GM21786 (cell line): ENCODE data around the gene KIAA1217.

ENCODE experiments used
- ATAC-seq: cut with Tn5 transposase; IDR thresholded peaks from one replicate; pipeline ENCODE4 v1.9.1; 2021; ENCODE audit not compliant: unreplicated experiment

The KIAA1217 gene, protein sequence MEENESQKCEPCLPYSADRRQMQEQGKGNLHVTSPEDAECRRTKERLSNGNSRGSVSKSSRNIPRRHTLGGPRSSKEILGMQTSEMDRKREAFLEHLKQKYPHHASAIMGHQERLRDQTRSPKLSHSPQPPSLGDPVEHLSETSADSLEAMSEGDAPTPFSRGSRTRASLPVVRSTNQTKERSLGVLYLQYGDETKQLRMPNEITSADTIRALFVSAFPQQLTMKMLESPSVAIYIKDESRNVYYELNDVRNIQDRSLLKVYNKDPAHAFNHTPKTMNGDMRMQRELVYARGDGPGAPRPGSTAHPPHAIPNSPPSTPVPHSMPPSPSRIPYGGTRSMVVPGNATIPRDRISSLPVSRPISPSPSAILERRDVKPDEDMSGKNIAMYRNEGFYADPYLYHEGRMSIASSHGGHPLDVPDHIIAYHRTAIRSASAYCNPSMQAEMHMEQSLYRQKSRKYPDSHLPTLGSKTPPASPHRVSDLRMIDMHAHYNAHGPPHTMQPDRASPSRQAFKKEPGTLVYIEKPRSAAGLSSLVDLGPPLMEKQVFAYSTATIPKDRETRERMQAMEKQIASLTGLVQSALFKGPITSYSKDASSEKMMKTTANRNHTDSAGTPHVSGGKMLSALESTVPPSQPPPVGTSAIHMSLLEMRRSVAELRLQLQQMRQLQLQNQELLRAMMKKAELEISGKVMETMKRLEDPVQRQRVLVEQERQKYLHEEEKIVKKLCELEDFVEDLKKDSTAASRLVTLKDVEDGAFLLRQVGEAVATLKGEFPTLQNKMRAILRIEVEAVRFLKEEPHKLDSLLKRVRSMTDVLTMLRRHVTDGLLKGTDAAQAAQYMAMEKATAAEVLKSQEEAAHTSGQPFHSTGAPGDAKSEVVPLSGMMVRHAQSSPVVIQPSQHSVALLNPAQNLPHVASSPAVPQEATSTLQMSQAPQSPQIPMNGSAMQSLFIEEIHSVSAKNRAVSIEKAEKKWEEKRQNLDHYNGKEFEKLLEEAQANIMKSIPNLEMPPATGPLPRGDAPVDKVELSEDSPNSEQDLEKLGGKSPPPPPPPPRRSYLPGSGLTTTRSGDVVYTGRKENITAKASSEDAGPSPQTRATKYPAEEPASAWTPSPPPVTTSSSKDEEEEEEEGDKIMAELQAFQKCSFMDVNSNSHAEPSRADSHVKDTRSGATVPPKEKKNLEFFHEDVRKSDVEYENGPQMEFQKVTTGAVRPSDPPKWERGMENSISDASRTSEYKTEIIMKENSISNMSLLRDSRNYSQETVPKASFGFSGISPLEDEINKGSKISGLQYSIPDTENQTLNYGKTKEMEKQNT (N-terminal part only)

DNA sequence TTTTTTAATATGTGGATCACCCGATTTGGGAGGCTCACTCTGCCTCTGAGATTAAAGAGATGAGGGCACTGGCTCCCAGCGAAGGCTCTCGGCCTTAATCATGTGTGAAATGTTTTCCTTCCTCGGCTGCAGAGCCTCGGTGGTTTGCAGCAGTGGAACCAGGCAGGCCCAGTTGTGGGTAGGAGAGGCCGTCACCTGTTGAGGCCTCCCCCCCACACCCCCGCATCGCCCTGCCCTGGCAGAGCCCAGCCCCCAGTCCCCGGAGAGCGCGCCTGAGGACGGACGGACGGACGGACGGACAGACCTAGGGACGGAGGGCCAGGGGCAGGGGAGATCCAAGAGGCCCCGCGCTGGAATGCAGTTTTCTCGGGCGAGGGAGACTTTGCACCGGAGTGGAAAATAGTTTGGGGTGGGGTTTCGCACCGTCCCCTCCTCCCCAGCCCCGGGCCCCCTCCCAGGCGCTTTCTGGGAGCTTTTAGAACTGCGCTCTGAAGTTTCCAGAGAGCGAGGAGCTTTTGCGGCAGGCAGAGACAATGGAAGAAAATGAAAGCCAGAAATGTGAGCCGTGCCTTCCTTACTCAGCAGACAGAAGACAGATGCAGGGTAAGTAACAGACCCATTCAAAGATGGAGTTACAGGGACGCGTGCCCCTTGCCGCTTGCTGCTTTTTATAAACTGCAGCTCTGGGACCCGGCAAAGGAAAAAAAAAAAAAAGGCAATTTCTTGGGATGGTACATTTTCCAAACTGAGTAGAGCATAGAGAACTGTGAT, at the start of gene KIAA1217:
KIAA1217 (plus strand) TSS at position 478 of the 771 bp plus-strand sequence; CDS start at position 534, 56 bp downstream.
- peak; percentile 22 for ATAC-seq

DNA sequence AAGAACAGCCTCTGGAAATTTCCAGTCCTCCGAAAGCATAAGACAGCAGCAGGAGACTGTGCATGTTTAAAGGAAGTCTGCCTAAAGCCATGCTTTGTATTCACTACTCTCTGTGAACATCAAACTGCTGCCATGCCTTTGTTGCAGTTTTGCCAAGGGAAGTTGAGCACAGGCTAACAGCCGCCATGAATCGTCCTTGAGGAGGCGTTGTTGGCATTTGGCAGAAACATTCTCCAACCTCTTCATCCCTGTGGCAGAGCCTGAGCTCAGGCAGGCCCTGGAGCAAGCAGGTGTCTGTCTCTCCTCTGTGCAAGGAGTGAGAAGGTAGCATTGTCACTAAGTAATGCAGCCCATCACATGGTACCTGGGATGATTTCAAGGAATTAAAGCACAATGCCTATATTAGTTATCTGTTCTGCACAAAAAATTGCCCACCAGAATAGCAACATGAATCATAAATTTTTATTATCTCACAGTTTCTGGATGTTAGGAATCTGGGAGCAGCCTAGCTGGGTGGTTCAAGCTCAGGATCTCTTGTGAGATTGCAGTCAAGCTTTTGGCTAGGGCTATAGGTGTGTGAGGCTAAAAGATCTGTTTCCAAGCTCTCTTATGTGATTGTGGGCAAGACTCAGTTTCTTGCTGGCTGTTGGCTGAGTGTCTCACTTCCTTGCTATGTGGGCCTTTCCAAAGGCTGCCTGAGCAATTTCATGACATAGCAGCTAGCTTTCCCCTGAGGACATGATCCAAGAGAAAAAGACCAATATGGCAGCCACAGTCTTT, 46.5 kb upstream of the KIAA1217 start:
- no peak for ATAC-seq

DNA sequence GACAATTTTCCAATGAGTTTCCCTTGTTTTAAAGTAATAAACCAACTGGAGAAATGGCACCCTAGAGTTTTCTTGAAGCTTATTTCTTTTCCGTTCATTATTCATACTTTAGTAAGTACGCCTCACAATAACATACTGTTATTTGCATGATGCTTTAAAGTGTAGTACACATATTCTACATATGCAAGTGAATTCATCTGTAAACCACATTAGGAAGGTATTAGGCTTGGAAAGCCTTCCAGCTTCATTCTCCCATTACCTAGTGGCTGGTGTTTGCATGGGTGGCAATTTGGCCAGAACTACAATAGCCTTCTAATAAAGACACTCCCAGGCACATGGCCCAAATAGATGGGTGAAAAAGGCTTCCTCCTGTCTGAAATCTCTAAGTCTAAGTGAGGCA, 45.5 kb upstream of the KIAA1217 start:
- no peak for ATAC-seq

DNA sequence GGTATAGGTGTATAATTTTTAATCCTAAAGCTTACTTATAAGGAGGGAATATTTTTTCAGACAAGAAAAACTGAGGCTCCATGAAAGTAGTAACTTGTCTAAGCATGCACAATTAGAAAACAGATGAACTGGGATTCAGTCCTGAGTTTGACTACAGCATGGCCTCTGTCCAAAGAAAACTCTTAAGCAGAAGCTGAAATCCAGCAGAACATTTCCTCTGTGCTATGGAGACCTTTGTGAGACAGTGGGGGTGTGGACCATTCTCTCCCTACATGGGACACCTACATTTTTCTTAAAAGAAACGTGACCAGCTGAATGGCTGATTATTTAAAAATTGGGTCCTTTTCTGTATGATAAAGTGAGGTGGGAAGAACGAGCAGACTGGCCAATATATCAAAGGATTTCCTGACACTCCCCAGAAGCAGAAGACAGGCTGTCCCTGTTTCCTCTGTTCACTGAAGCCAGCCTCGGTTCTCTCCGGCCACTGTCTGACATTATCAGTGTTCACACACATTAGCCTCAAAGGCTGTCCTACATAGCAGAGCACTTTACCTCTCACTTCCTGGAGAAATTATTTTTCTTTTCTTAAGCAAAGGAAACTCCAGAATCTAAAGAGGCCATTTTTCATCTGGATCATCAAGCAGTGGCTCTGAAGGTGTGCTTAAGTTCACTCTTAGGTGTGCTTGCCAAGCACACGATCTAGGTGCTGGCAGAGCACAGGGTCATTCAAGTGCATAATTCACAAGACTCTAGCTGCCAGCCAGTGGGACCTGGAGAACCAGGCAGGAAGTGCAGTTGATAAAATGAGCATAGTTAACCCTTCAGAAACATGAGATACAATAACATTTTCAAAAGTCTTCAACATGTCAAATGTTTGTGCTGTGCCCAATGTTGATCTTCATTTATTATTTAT, 40.4 kb upstream of the KIAA1217 start:
- no peak for ATAC-seq

DNA sequence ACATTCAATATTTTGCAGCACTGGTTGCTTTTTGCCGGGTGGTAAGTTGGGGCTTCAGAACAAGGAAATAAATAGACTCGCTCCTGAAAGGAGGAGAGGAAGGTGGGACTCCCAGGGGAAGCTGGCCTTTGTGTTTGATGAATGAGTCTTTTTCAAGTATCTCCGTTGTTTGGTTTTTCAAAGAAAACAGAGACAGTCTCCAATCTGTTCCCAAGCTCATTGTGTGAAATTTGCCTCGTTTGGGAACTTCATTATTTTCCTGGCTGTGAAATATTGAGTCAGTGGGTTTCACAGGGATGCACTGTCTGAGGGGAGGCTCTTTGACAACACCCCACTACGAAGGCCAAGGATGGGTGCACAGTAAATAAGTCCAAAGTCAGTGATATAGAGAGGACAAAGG, 38.7 kb upstream of the KIAA1217 start:
- no peak for ATAC-seq

DNA sequence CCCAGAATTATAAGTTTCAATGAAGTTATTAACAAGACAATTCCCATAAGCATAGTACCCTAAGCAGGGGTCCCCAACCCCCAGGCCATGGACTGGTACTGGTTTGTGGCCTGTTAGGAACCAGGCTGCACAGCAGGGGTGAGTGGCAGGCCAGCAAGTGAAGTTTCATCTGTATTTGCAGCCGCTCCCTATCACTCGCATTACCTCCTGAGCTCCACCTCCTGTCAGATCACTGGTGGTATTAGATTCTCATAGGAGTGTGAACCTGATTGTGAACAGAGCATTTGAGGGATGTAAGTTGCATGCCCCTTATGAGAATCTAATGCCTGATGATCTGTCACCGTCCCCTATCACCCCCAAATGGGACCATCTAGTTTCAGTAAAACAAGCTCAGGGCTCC, 36.0 kb upstream of the KIAA1217 start:
- no peak for ATAC-seq

DNA sequence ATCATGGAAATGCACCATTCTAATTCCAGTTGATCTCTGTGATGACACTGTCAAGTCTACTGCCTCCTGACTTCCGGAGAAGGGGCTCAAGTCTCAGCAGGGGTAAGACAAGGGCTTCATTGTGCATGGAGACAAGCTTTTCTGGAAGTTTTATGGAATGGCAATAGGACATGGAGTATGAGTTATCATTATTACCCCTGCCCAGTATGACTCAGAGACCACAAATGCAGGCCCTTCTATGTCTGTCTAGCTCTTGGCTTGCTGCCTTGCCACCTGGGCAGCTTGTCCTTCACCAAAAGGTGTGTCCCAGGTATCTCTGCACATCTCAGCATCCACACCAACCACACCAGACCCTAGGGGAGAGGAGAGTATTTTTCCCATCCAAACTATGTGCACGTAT, 34.9 kb upstream of the KIAA1217 start:
- ATAC-seq, result no peak

DNA sequence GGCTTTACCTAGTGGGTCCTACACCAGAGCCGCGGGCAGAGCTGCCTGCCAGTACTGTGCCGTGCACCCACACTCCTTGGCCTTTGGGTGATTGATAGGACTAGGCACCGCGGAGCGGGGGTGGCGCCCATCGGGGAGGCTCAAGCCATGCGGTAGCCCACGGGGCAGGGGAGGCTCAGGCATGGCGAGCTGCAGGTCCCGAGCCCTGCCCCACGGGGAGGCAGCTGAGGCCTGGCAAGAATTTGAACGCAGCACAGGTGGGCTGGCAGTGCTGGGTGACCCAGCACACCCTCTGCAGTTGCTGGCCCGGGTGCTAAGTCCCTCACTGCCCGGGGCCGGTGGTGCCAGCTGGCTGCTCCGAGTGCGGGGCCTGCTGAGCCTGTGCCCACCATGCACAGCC, 32.3 kb upstream of the KIAA1217 start:
- no peak for ATAC-seq

DNA sequence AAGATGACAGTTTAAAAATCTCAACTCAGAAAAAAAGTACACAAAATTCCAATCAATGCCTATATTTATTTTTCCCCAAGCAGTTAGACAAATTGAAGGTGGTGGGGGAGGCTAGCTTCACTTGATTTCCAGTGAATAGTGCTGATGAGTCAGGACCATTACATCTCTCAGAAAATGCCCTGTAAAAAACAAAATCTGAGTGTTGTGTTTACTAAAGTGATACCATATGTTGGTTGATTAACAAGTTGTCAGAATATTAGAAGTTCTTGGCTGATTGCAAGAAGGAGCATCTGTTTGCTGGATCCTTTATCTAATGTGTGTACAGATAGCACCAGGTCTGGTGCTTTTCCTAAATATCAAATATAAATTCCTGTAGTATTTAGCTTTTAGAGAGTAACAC, 31.3 kb upstream of the KIAA1217 start:
- ATAC-seq, result no peak

DNA sequence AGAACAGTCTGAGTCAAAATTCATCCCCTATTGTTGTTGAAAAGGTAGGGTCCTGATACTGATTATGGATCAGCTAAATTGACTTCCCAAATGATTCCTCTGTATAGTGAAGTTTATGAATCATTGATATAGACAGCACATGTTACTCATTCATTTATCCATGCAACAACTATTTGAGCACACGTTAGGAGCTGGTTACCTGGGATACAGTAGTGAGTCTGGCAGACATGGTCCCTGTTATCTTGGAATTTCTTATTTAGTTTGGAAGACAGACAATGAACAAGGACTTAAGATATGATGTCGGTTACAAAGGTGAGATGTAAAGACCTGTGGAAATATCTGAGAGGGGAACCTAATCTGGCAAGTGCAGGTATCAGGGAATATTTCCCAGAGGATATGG, 28.0 kb upstream of the KIAA1217 start:
- ATAC-seq, result no peak

DNA sequence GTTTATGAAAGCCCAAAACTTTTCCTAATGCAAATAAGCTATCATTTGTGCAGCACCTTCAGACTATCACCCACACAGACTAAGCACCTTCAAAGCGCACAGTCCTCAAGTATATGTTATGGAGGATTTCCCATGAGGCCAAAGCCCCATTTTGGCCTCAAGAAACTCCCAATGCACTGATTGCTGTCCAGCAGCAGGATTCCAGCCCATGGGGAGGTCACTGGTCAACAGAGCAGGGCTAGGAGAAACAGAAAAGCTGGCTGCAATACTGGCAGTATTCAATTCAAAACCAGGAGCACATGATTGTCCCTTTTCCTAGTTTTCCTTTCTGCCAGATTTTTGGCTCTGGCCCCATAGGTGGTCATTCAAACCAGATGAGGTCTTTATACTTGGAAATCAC, 24.5 kb upstream of the KIAA1217 start:
- ATAC-seq, result no peak

DNA sequence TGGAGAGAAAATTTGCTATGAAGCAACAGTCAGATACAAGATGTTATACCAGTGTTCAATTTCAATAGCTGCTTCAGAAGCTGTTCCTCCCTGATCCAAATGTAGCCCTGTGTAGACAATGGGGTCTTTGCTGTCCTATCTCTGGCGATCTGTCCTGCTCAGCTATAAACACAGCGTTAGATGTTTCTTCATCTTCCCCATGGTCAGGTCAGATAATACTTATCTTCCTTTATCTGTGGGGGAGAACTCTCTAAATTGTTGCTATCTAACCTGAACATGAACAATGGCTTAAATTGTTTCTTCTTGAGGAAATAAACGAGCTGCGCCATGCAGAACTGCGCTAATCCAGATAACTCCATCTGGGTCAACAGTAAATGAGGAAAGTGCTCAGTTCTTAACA, 15.6 kb upstream of the KIAA1217 start:
- no peak for ATAC-seq

DNA sequence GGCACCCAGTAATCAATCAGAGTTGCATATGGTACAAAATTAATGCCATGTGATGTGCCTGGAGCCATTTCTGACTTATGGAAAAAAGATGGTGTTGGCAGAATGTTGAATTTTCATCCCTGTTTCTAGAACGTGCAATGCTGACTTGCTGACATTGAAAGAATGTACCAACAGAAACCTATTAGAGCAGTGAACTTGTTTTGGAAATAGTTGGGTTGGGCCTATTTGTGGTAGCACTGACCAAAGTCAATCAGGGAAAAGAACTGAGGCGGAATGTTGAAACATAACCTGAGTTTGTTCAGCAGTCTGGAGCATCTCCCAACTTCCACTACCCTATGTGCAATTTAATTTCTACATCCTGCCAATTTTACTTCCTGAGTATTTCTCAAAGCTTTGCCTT, 11.7 kb upstream of the KIAA1217 start:
- no peak for ATAC-seq

DNA sequence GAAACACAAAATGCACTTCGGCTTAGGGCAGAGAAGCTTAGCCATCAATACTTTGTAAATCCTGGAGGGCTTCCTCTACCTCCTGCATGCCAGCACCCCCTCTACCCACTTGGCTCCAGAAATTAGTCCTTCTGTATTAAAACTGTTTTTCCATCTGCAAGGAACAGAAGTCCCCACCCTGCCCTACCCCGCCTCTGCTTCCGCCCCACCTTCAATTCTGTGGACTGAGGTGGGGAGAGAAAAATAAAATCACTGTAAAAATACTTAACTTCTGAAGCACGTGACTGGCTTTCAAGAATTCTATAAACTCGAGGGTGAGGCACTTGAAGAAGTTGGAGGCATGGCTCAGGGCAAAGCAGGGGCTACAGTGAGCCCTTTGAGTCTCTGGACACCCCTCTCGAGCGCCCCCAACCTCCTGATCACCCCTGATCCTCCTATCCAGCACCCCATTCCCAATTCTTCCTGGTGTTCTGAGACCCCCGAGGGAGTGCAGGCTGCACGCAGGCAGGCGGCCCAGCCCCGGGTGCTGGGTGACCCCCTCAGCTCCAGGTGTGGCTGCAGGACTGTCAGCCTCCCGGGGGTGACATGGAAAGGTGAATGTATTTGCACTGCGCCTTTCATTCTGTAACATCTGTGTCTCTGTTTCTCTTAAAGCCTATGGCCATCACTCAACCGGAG, 7.3 kb upstream of the KIAA1217 start:
- ATAC-seq, result no peak

DNA sequence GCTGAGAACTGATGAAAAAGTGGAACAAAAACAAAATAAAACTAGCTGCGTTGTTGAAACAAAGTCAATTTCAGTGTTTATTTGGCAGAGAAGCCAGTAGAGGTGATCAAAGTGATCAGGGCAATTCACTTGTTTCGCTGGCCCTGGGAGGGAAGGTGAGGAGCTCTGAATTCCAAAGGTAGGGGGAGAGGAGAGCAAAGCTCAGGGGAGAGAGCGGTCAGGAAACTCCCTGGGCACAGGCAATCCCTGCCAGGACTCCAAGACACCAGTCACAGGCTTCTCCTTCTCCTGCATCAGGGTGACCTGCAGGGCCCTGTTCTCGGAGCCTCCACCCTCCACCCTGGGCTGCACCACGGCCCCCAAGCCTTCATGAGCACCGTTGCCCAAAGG, 6.8 kb upstream of the KIAA1217 start:
- no peak for ATAC-seq

DNA sequence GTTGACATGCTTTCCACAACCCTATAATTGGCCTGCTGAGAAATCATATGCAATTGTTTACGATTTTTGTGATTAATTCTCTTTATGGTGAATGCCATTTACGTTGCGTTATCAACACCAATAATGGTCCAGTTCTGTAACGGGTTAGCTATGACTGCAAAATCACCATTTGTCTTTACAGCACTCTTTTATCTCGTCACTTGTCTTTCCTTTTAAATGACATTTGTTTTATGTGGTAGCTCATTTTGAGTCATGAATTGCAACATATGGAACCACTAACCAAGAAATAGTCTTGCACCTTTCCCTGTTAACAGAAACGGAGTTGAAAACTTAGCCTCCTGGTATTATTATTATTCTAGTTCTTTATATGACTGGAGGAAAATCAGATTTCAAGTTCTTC, 3.1 kb upstream of the KIAA1217 start:
- no peak for ATAC-seq

DNA sequence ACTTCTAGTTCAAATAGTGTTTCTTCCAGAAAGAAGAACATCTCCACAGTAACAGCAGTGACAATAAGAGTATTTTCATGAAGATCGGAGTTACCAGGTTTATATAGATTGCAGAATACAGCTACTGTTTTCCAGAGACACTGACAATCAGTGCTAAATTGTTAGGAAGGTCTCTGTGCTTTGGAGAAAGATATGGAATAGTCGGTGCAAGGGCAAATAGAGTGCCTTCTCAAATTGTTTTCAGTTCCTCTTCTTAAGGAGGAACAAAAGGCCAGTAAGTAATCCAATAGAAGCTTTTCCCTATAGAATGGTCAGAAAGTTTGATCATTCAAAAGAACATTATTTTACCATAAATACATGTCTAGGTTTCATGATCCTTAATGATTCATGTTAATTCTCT, 2.6 kb upstream of the KIAA1217 start:
- no peak for ATAC-seq

DNA sequence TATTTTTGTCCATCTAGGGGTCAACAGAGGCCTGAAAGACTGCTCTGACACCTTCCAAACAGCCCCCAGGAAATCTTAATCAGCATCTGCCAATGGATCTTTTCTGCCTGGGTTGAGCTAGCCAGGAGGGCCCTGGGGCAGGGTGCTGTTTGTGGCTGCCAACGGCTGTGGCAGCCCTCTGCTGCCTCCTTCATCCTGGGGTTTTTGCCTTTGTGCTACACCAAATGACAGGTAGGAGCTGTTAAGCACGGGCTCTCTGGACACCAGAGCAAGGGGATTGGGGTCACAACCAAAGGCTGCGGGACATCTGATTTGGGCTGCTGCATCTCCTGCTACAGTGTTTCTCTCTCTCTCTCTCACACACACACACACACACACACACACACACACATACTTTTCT, 2.0 kb upstream of the KIAA1217 start:
- no peak for ATAC-seq
